ENCODE results near the gene SH2D2A. TPM values are rescaled to one million over a fixed set of nuclear protein-coding genes. Genes with fewer than 3 reads are reported as not detected.
A peak's percentile ranks its signal among the peaks of the same experiment; 100 is the strongest.
"Not testable (repeated sequence)": the region's sequence is repeated elsewhere in the genome, so short reads cannot be mapped to it uniquely, and the experiment has no call there.

The SH2D2A gene
- total RNA-seq, 2 experiments from 2014 or later: 134 to 138 TPM

DNA sequence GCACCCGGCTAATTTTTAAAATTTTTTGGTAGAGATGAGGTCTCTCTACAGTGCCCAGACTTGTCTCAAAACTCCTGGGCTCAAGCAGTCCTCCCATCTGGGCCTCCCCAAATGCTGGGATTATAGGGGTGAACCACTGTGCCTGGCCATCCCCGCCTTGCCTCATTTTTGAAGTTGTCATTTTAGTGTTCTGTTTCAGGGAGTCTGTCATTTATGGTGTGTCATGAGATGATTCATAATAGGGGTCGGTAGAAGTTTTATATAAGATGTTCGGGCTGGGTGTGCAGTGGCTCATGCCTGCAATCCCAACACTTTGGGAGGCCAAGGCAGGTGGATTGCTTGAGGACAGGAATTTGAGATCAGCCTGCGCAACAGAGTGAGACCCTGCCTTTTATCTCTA, 40.8 kb downstream of the SH2D2A start:
- Mint-ChIP-seq H3K27me3 (ENCODE audit: low read depth) (no peaks in the 10 kb centered on the region), H3K36me3 (ENCODE audit: low read depth) (peaks cover 13% of the 10 kb centered on the region)
- peak; percentile 21 for DNase-seq

GRCh38 chr1:156773607-156774006, 43.0 kb downstream of the SH2D2A start:
- Mint-ChIP-seq H3K27me3 (ENCODE audit: low read depth) (no peaks in the 10 kb centered on the region), H3K4me3 (no peak overlapping the region)
- CTCF ChIA-PET: interaction anchor here (8.7 kb wide), 1 partner anchor 47 kb away, joined by 124 read pairs; the partner anchor contains the start of genes ISG20L2 and METTL25B

More for the DNA sequence above, 40.8 kb downstream of the SH2D2A start:
- CTCF ChIA-PET: interaction anchor here (0.9 to 2.6 kb wide), 3 partner anchors 19 to 86 kb away, joined by 4 to 16 read pairs (median 5); no protein-coding TSS in a partner anchor
- intact Hi-C loops (cut with micrococcal nuclease): no loop called here
- Mint-ChIP-seq H3K4me1 (ENCODE audit: low read depth) (peaks cover 55% of the 10 kb centered on the region), H3K4me3 (no peak overlapping the region), H3K27ac (no peak overlapping the region), H3K9me3 (no peaks in the 10 kb centered on the region)

GRCh38 chr1:156772728-156773497, 43.7 kb downstream of the SH2D2A start:
- Mint-ChIP-seq H3K36me3 (ENCODE audit: low read depth) (peaks cover 29% of the 10 kb centered on the region), H3K27ac (no peak overlapping the region), H3K27me3 (ENCODE audit: low read depth) (no peaks in the 10 kb centered on the region), H3K4me3 (no peak overlapping the region), H3K9me3 (no peaks in the 10 kb centered on the region), H3K4me1 (ENCODE audit: low read depth) (peaks cover 75% of the 10 kb centered on the region)
- CTCF ChIA-PET: interaction anchor here (0.6 to 8.7 kb wide), 3 partner anchors 18 to 92 kb away, joined by 3 to 124 read pairs (median 4); partner anchors contain the start of genes ISG20L2 and METTL25B
- DNase-seq: no peak
- intact Hi-C loops (cut with micrococcal nuclease): no loop called here

More at GRCh38 chr1:156773607-156774006, 43.0 kb downstream of the SH2D2A start:
- Mint-ChIP-seq H3K27ac (no peak overlapping the region), H3K9me3 (no peaks in the 10 kb centered on the region), H3K4me1 (ENCODE audit: low read depth) (peaks cover 75% of the 10 kb centered on the region), H3K36me3 (ENCODE audit: low read depth) (peaks cover 26% of the 10 kb centered on the region)
- intact Hi-C loops (cut with micrococcal nuclease): no loop called here
- no peak for DNase-seq

- DNase-seq: no peak
- no peak overlapping the region for H3K4me3 Mint-ChIP-seq
- no peak overlapping the region for H3K27ac Mint-ChIP-seq
- no peaks in the 10 kb centered on the region for H3K9me3 Mint-ChIP-seq
- CTCF ChIA-PET: interaction anchor here (1.0 to 8.7 kb wide), 4 partner anchors 19 to 87 kb away, joined by 3 to 124 read pairs (median 4); partner anchors contain the start of genes ISG20L2 and METTL25B
- intact Hi-C loops (cut with micrococcal nuclease): no loop called here
- no peaks in the 10 kb centered on the region for H3K27me3 Mint-ChIP-seq (ENCODE audit: low read depth)
- peaks cover 70% of the 10 kb centered on the region for H3K4me1 Mint-ChIP-seq (ENCODE audit: low read depth)
- peaks cover 29% of the 10 kb centered on the region for H3K36me3 Mint-ChIP-seq (ENCODE audit: low read depth)
Measured at GRCh38 chr1:156772222-156772621, 44.4 kb downstream of the SH2D2A start.

DNA sequence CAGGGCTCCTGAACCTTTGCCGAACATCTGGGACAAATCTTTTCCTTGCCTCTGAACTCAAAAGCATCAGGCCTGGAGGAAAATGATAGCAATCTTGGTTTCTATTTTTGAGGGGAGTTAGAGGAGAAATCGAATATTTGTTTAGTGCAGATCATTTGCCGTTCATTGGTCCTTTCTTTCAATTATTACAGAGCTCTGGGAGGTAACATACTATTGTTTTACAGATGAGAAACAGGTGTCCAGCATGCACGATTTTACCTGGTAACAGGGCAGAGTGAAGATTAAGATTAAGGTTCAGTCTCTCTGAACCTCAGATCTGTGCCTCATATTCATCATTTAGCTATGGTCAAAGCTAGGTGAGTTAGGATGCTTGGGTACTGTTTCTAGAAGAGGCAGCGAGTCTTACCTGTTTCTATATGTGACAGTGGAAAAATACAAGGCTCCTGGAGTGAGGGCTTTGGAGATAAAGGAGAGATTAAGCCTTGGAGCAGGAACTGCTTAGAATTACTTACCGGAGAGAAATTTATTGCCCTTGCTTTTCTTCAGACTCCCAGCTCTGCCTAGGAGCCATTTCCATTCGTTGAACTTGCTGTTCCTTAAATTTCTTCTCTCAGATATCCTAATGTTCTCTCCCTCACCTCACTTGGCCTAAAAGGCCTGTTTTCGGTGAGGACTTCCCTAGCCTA, 47.9 kb downstream of the SH2D2A start:
- CTCF ChIA-PET: interaction anchor here (0.7 to 8.7 kb wide), 4 partner anchors 22 to 45 kb away, joined by 3 to 124 read pairs (median 4); partner anchors contain the start of genes ISG20L2 and METTL25B
- DNase-seq: no peak
- Mint-ChIP-seq H3K27ac (no peak overlapping the region), H3K4me3 (no peak overlapping the region), H3K4me1 (ENCODE audit: low read depth) (peaks cover 54% of the 10 kb centered on the region), H3K36me3 (ENCODE audit: low read depth) (peaks cover 28% of the 10 kb centered on the region), H3K27me3 (ENCODE audit: low read depth) (no peaks in the 10 kb centered on the region), H3K9me3 (no peaks in the 10 kb centered on the region)
- intact Hi-C loops (cut with micrococcal nuclease): no loop called here

DNA sequence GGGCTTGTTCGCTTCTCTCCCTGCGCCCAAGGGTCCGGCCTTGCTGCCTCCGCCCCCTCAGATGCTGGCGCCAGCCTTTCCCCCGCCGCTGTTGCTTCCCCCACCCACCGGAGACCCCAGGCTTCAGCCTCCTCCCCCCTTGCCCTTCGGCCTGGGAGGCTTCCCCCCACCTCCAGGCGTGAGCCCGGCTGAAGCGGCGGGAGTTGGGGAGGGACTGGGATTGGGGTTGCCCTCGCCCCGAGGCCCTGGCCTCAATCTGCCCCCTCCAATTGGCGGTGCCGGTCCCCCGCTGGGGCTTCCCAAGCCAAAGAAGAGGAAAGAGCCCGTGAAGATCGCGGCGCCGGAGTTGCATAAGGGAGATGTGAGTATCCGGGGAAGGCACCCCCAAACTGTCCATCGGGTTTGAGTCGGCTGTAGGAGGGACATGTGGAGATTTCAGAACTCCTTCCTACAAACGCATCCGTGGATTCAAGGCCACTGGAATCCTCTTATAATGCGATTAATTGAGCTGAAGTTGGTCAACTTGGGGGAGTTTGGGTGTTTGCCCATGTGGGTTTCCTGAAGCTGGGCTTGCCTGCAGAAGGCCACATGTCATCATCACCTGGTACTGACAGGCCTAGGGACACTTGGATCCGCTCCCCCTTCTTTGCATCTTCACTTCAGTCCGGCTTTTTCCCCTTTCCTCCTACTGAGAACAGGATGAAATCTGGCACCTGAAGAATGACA, 48.6 kb downstream of the SH2D2A start:
- H3K4me3 Mint-ChIP-seq: no peak overlapping the region
- no peak overlapping the region for H3K27ac Mint-ChIP-seq
- H3K36me3 Mint-ChIP-seq (ENCODE audit: low read depth): peaks cover 26% of the 10 kb centered on the region
- peak; percentile 65 for DNase-seq
- CTCF ChIA-PET: interaction anchor here (0.7 to 8.7 kb wide), 5 partner anchors 21 to 46 kb away, joined by 3 to 124 read pairs (median 4); partner anchors contain the start of genes ISG20L2, METTL25B and MRPL24
- no peaks in the 10 kb centered on the region for H3K9me3 Mint-ChIP-seq
- H3K27me3 Mint-ChIP-seq (ENCODE audit: low read depth): no peaks in the 10 kb centered on the region
- H3K4me1 Mint-ChIP-seq (ENCODE audit: low read depth): peaks cover 47% of the 10 kb centered on the region
- intact Hi-C loops (cut with micrococcal nuclease): loop anchor here (1.0 to 2.0 kb wide), 10 partner anchors 17 to 429 kb away; partner anchors contain the start of genes CCT3, ETV3, HDGF and ISG20L2

DNA sequence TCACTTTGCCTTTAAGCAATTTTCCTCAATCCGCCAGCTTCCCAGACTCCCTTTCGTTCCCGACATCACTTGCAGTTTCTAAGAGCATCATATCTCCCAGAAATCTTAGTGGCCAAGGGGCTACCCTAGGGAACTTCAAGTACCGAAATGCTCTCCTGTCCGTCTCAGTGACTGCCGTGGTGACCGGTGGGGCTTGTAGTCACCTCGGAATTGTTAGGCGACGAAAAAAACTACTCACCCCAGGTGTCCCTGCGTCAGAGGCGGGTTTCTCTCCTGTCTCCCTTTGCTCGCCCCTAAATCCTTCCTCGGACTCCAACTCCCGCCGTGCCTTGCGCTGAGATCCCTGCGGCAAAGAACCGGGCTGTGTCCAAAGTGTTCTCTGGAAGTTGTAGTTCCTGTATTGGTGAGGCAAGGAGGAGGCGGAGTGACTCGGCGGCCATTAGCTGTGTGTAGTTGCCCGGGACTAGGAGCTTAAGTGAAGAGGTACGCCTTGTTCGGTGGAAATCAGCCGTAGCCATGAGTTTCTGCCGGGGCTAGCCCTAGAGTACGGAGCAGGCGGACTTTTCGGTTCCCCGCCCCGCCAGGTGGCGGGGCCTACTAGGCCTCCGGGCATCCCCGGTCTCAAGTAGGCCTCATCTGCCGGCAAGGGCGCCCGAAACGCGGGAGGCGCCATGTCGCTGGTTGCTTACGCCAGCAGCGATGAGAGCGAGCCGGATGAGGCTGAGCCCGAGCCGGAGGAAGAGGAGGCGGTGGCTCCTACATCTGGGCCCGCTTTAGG, 49.4 kb downstream of the SH2D2A start, which contains the start of gene PRCC:
Gene PRCC (plus strand): TSS at position 435 of the 778 bp plus-strand sequence. CDS start 237 bp downstream, at position 672.
- Mint-ChIP-seq H3K9me3 (no peaks in the 10 kb centered on the region), H3K27ac (no peak within 1 kb of the TSS), H3K36me3 (ENCODE audit: low read depth) (peaks cover 22% of the 10 kb centered on the region), H3K27me3 (ENCODE audit: low read depth) (no peaks in the 10 kb centered on the region), H3K4me1 (ENCODE audit: low read depth) (peaks cover 39% of the 10 kb centered on the region), H3K4me3 (no peak within 1 kb of the TSS)
- intact Hi-C loops (cut with micrococcal nuclease): loop anchor here (1.0 to 2.0 kb wide), 10 partner anchors 16 to 428 kb away; partner anchors contain the start of genes CCT3, ETV3, HDGF and ISG20L2
- CTCF ChIA-PET: interaction anchor here (0.8 to 8.7 kb wide), 3 partner anchors 26 to 61 kb away, joined by 3 to 124 read pairs (median 3); partner anchors contain the start of genes ISG20L2, METTL25B and MRPL24
- DNase-seq: peak; percentile 99

GRCh38 chr1:156766298-156767100, 50.1 kb downstream of the SH2D2A start:
- Mint-ChIP-seq H3K9me3 (no peaks in the 10 kb centered on the region), H3K27ac (no peak overlapping the region), H3K4me3 (no peak overlapping the region), H3K27me3 (ENCODE audit: low read depth) (no peaks in the 10 kb centered on the region), H3K36me3 (ENCODE audit: low read depth) (peaks cover 22% of the 10 kb centered on the region), H3K4me1 (ENCODE audit: low read depth) (peaks cover 36% of the 10 kb centered on the region)
- intact Hi-C loops (cut with micrococcal nuclease): loop anchor here (1.0 to 2.0 kb wide), 10 partner anchors 15 to 428 kb away; partner anchors contain the start of genes CCT3, ETV3, HDGF and ISG20L2
- CTCF ChIA-PET: interaction anchor here (0.8 to 8.7 kb wide), 3 partner anchors 25 to 62 kb away, joined by 3 to 124 read pairs (median 3); partner anchors contain the start of genes ISG20L2, METTL25B and MRPL24
- peak; percentile 33 for DNase-seq

DNA sequence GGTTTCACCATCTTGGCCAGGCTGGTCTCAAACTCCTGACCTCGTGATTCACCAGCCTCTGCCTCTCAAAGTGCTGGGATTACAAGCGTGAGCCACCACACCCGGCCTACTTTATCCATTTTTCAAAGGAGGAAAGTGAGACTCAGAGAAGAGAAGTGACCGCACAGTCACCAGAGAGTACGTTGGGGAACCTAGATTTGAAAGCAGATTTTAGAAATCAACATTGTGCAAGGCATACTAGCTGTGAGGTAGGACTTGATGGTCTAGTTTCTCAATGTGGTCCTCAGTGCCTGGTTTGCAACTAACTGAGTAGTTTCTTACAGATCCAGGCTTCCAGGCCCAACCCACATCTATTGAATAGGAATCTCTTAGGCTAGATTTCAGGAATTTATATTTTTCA, 51.0 kb downstream of the SH2D2A start:
- H3K4me1 Mint-ChIP-seq (ENCODE audit: low read depth): peaks cover 28% of the 10 kb centered on the region
- no peak overlapping the region for H3K4me3 Mint-ChIP-seq
- DNase-seq: no peak
- no peak overlapping the region for H3K27ac Mint-ChIP-seq
- H3K9me3 Mint-ChIP-seq: no peaks in the 10 kb centered on the region
- peaks cover 14% of the 10 kb centered on the region for H3K36me3 Mint-ChIP-seq (ENCODE audit: low read depth)
- intact Hi-C loops (cut with micrococcal nuclease): loop anchor here (2.0 kb wide), 2 partner anchors 373 to 427 kb away; partner anchors contain the start of genes CCT3, ETV3 and TSACC
- CTCF ChIA-PET: interaction anchor here (0.5 to 8.7 kb wide), 2 partner anchors 39 to 310 kb away, joined by 6 to 124 read pairs; partner anchors contain the start of genes ISG20L2 and METTL25B
- no peaks in the 10 kb centered on the region for H3K27me3 Mint-ChIP-seq (ENCODE audit: low read depth)

GRCh38 chr1:156765136-156765535, 51.5 kb downstream of the SH2D2A start:
- not testable (repeated sequence) for H3K27me3 Mint-ChIP-seq (ENCODE audit: low read depth)

More at GRCh38 chr1:156765136-156765535, 51.5 kb downstream of the SH2D2A start:
- CTCF ChIA-PET: interaction anchor here (8.7 kb wide), 1 partner anchor 38 kb away, joined by 124 read pairs; the partner anchor contains the start of genes ISG20L2 and METTL25B
- H3K4me3 Mint-ChIP-seq; H3K27ac Mint-ChIP-seq; DNase-seq; intact Hi-C loops (cut with micrococcal nuclease); H3K9me3 Mint-ChIP-seq: not testable (repeated sequence)
- Mint-ChIP-seq H3K36me3 (ENCODE audit: low read depth) (peaks cover 12% of the 10 kb centered on the region), H3K4me1 (ENCODE audit: low read depth) (peaks cover 23% of the 10 kb centered on the region)

All from activated naive CD4-positive, alpha-beta T cell treated with anti-CD3 and anti-CD28 coated beads for 36 hours (primary cell).